GM18498 (cell line): ENCODE results near the gene CAMTA1.

Experiments used
- ATAC-seq: cut with Tn5 transposase; IDR thresholded peaks from one replicate; pipeline ENCODE4 v1.9.1; 2021; ENCODE audit warnings: mild to moderate bottlenecking, moderate library complexity; ENCODE audit not compliant: unreplicated experiment

The CAMTA1 gene

DNA sequence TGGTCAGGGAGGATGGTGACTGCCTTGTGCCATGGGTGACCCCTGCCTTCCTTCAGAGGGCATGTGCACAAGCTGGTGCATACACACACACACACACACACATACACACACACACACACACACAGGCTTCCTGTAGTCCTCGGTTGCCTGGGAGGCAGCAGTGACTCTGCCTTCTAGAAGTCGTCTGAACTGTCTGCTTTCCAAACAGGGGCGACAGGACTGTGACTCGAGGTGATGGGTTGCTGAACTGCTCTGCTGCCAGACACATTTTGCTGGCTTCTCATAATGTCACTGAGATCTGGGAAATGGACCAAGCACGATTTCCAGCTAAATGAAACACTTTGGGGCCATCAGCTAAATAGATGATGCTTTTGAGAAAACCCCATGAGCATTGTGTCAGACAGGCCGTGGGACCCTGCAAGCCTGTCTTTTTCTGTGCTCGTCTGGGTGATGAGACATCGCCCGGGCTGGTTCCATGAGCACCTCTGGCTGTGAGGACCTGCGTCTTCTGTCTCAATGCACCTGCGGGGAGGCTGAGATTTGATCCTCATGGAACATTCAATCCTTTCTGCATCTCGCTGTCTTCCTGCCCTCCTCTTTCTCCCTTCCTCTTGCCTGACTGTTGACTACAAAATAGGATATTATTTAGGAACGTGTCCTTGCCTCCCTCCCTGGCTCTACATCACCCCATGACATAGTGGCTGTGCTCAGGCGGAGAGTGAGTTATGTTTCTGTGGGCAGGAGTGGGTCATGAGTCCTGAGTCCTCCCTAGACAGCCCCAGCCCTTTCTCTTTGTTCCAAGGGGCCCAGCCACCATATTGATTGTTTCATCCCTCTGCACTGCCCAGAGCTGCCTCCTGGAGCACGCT lies 436.8 kb downstream of the CAMTA1 start:
- ATAC-seq, result no peak

- no peak for ATAC-seq
Observed at GRCh38 chr1:7222695-7223015, 437.4 kb downstream of the CAMTA1 start.

GRCh38 chr1:7223334-7224080 lies 438.3 kb downstream of the CAMTA1 start:
- no peak for ATAC-seq

GRCh38 chr1:7224081-7224534 lies 438.9 kb downstream of the CAMTA1 start:
- ATAC-seq, result no peak

- ATAC-seq, result no peak
Observed at GRCh38 chr1:7224644-7225043, 439.4 kb downstream of the CAMTA1 start.

- ATAC-seq, result no peak
Observed at GRCh38 chr1:7225711-7226505, 440.7 kb downstream of the CAMTA1 start.

- ATAC-seq, result no peak
Observed at GRCh38 chr1:7227654-7228053, 442.4 kb downstream of the CAMTA1 start.

DNA sequence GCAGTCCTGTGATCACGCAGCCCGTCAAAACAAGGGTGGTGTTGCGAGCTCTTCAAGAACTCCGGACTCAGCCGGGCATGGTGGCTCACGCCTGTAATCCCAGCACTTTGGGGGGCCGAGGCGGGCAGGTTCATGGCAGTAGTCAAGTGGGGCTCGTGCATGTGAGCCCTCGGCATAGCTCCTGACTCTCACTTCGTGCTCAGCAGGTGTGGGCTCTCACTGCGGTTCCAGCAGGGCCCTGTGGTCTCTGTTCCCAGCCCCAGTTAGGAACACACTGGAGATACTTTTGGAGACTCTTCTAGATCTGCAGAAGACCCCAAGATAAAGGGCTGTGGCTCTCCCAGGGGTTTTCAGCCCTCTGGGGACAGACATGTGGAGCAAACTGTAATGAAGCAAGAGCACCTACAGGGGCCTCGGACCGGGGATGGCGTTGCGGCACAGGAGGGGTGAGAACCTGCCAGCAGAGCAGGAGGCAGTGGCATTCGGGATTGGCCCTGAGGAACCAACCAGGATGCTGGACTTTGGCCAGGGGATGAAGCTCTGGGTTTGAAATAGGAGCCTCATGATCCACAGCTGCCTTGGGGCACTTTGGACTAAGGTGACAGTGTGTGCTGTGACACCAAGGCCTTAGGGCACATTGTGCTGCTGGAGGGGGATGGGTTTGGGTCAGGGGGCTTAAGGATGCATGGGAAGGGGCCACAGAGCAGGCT lies 443.2 kb downstream of the CAMTA1 start:
- no peak for ATAC-seq

- ATAC-seq, result no peak
Observed at GRCh38 chr1:7229186-7229585, 443.9 kb downstream of the CAMTA1 start.

DNA sequence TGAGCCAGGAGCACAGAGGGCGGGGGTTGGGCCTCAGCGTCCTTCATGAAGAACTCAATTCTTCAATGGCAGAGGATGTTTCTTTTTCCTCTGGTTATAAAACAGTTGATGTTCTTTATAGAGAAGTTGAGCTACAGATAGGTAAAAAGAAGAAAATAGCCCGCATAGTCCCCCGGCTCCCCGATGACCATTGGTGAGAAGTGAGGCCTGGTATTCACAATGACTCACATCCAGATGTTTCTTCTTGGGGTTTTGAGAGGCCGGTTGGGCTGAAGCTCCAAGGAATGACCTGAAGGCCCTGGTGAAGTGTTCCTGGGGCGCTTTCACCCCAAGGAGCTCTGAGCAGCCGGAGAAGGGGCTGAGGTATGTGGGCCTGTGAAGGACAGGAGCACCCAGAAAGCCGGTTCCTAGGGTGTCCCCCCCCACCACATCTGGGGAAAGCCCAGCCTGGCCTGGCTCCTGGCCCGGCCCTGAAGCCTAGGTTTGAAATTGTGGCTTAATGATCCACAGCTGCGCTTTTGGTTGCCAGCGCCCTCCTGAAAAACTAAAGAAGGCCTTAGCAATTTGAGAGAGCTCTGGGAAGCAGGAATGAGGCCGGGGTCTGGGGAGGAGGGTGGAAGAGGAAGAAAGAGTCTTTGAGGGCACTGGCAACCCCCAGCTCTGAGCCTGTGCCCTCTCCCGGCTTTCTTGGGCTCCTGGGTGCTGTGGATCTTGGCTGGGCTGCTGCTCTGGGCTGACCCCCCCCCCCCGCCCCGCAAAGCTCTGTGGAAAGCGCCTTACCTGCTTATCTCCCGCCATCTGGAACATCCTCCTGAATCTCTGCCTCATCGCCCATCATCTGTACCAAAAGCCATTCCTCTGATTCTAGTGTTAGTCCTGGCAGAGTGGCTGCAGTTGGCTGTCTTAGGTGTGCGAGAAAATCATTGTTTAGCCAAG lies 444.7 kb downstream of the CAMTA1 start:
- ATAC-seq, result no peak

DNA sequence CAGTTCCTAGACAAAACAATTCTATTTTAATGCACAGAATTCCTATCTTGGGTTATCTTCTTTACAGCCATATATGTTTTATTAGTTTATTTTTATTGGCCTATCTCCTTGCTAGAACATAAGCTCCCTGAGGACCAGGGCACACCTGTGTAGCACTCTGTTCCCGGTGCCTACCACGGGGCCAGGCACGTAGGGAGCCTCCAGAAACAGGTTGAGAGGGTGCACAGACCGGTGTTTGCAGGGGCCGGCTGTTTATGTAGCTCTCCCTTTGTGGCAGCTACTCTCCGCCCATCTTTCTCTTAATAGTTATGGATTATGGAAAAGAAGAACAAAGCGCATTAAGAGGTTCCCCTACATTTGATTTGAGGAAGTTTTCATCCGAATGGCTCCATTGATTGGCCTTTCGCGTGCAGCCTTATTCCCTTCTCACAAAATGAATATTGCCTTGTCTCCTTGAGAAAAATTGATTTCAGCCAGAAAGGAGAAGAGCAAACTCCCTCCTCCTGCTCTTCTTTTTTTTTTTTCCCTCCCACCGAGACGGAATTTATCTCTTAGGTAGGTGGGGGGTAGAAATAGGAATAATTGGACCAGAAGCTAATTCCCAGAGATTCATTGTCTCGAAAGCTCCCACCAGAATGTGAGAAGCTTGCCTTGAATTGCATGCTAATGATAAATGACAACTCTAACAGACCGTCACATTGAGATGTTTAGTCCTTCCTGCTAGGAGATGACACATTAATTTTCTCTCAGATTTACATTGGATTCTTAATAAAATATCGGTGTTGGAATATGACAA lies 447.4 kb downstream of the CAMTA1 start:
- no peak for ATAC-seq

DNA sequence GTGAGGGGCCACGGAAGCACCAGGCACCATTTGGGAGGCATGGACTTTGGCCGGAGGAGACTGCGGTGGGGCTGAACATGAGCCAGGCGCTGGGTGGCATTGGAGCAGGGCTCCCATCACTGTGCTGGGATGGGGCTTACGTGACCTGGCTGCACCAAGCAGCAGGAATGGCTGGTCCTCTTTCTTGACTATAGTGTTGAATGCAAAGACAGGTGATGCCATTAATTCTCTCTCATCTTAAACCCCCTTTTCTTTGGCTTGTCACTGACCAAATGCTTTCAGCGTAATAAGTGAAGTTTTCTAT lies 447.9 kb downstream of the CAMTA1 start:
- no peak for ATAC-seq

- ATAC-seq, result no peak
Observed at GRCh38 chr1:7233646-7234470, 448.6 kb downstream of the CAMTA1 start.

DNA sequence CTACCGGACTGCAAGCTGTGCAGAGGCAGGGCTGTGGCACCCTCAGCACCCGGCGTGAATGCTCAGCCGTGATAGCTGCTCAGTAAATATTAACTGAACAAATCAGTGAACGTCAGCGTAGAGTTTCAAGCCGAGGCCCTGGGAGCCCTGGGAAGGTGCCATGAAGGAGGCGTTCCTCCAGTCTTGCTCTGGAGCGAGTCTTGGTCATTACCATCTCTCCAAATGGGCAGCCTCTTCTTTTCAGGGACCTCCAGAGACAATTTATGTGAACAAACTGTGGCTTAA lies 449.2 kb downstream of the CAMTA1 start:
- no peak for ATAC-seq

DNA sequence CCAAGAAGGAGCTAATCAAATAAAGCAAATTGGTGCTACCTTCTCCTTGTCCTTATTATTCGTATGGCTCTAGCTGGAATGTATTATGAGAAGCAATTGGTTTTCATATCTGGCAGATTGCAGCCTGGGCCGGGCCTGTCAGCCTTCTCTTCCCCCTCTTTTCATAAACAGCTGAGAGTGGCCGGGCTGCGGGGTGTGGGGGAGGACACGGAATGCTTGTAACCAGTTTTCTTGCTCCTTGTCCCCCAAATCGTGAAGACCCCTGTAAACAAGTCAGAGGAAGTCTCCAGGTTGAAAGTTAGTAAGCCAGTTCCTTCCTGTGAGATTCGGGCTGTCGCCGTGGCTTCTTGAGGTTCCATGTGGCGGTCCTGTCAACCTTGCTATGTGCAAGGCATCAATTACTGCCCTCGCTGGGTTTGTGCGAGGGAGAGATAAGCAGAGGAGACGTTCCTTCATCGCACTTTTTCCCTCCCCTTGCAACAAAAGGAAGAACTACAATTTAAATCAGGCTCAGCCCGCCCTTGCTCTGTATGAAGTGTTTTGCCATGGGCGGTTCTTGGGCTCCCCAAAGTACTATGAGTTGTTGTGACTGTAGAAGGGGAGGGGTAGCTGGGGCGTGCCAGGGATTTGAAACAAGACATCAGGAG lies 450.7 kb downstream of the CAMTA1 start:
- ATAC-seq, result no peak

- ATAC-seq, result no peak
Observed at GRCh38 chr1:7236844-7237515, 451.7 kb downstream of the CAMTA1 start.

DNA sequence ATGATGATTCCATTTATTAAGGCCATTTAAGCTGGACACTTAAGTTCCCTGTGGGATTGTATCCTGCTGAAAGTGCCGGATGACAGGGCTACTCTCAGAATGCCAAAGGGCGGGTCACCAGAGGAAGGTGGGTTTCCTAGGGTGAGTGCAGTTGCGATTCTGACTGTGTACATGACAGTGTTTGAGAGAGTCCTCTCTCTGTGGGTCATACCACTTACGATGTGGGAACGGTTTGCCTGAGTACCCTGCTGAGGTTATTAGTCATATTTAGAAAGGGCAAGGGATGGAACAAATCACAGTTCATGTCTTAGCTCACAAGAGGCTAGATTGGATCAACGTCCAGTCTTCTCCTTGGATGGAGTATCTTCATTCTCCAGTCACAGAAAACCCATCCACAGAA lies 461.9 kb downstream of the CAMTA1 start:
- no peak for ATAC-seq
